Upper lobe of left lung (tissue), 6 donors: ENCODE data around the gene ZNF492. TPM values are rescaled to one million over a fixed set of nuclear protein-coding genes. Genes with fewer than 3 reads are reported as not detected.

Experiments used
- ATAC-seq, 2 donors: fragments of 200-7000 bp; cut with Tn5 transposase; one replicate each; pipeline ENCODE4 v1.9.1; 2022; ENCODE audit warnings: mild to moderate bottlenecking in 2 of 2, moderate library complexity in 2 of 2; ENCODE audit not compliant: low FRiP score in 2 of 2
- DNase-seq, 2 donors: peaks; one replicate each; pipeline ENCODE4 v3.0.0-alpha.2; 2019 to 2020
- H3K27ac ChIP-seq, 4 donors: fragments of 200-600 bp; sonication (generic); one replicate each; pipeline ENCODE4 v1.5.1; 2016 to 2019
- H3K27me3 ChIP-seq, 4 donors: fragments of 200-600 bp; sonication (generic); one replicate each; pipeline ENCODE4 v1.5.1; 2017 to 2019
- H3K36me3 ChIP-seq, 4 donors: fragments of 200-600 bp; sonication (generic); one replicate each; pipeline ENCODE4 v1.5.1; 2016 to 2019
- H3K4me1 ChIP-seq, 4 donors: fragments of 200-600 bp; sonication (generic); one replicate each; pipeline ENCODE4 v1.5.1; 2018 to 2019
- H3K4me3 ChIP-seq, 4 donors: fragments of 200-600 bp; sonication (generic); one replicate each; pipeline ENCODE4 v1.5.1; 2017 to 2019; ENCODE audit warnings: mild to moderate bottlenecking in 2 of 4, moderate library complexity in 1 of 4
- H3K9me3 ChIP-seq, 4 donors: fragments of 200-600 bp; sonication (generic); one replicate each; pipeline ENCODE4 v1.5.1; 2018 to 2019
- EP300 ChIP-seq, 4 donors: sonication (generic); formaldehyde crosslinking; IDR thresholded peaks; one replicate each; pipeline ENCODE4 v1.5.1; 2017; ENCODE audit warnings: antibody characterized with exemption in 4 of 4, control low read depth in 2 of 4
- POLR2A ChIP-seq, 4 donors: fragments of 450-650 bp; IDR thresholded peaks; one replicate each; pipeline ENCODE4 v1.5.1; 2016 to 2017; ENCODE audit warnings: antibody characterized with exemption in 4 of 4, mild to moderate bottlenecking in 2 of 4
- POLR2AphosphoS5 ChIP-seq, 2 donors: sonication (generic); formaldehyde crosslinking; IDR thresholded peaks; one replicate each; pipeline ENCODE4 v1.5.1; 2017; ENCODE audit warnings: antibody characterized with exemption in 2 of 2
- WGBS, 2 donors: methylation state at CpG; one replicate each; pipeline ENCODE4 v1.1.5; 2017 to 2018; 5-methylcytosine and 5-hydroxymethylcytosine counted together
- total RNA-seq, 6 donors: library from RNA; depleted of rRNA in 4 of 6; stranded (reverse); fragments of >200 nt in 4 of 6; gene quantifications; one replicate each; pipeline versions ENCODE4 v1.1.0 to v1.2.1, GENCODE V29; 2016 to 2021
- TF ChIP-seq, protein P1 (sequence below), 6 experiments: fragments of 450-650 bp in 4 of 6; fragments of 200-600 bp in 2 of 6; sonication (generic) in 2 of 6; IDR thresholded peaks; one replicate each; pipeline ENCODE4 v1.5.1; 2016 to 2019; ENCODE audit warnings: antibody characterized with exemption in 6 of 6
- donor health status: DM: no; HTN: no; CAD: no; lungs with moderate emphysema.
- donor health status: DM: no; HTN: yes; CAD: no; lungs with severe emphysema.

Gene ZNF492
- total RNA-seq, 6 donors from 2014 or later = 0.15 to 2.1 (median 0.40) TPM; not detected in 2

DNA sequence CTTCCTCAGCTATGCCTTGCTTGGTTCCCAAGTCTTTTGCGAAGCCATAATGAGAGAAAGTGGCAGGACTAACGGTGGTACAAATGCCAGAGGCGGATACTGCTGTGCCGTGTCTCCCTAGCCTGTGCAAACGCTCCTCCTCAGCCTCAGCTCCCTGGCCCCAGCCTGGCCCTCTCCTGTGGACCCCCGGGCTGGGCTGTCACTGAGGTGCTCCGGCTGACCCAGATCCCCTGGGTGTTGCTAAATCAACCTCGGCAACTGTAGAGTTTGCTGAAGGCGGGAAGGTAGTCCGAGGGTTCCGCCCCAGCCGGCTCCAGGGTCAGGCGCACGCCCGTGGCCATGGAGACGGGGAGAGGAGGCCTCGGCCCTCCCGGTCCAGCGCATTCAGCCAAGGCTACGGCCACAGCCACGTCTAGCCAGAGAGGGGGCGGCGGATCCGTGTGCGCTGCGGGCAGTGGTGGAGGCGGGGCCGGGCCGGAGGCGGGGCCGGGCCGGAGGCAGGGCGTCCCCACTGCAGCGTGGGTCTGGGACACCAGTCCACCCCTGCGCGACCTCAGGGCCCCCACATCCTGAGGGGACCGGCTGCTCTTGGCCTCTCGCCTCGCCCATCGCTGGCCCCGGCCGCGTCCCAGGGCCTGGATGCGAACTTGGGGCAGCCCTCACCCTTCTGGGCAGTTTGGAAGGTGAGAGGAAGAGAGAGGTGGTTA lies 16.4 kb upstream of the ZNF492 start:
- TF ChIP-seq, protein P1, sequence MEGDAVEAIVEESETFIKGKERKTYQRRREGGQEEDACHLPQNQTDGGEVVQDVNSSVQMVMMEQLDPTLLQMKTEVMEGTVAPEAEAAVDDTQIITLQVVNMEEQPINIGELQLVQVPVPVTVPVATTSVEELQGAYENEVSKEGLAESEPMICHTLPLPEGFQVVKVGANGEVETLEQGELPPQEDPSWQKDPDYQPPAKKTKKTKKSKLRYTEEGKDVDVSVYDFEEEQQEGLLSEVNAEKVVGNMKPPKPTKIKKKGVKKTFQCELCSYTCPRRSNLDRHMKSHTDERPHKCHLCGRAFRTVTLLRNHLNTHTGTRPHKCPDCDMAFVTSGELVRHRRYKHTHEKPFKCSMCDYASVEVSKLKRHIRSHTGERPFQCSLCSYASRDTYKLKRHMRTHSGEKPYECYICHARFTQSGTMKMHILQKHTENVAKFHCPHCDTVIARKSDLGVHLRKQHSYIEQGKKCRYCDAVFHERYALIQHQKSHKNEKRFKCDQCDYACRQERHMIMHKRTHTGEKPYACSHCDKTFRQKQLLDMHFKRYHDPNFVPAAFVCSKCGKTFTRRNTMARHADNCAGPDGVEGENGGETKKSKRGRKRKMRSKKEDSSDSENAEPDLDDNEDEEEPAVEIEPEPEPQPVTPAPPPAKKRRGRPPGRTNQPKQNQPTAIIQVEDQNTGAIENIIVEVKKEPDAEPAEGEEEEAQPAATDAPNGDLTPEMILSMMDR (IDR thresholded peaks at IDR 0.05) = no peak
- TF ChIP-seq POLR2AphosphoS5 (IDR thresholded peaks at IDR 0.05) (no peak), POLR2A (IDR thresholded peaks at IDR 0.05) (no peak), EP300 (IDR thresholded peaks at IDR 0.05) (no peak)
- no peak overlapping the region for H3K4me3 ChIP-seq
- no peak overlapping the region for H3K27ac ChIP-seq
- H3K27me3 ChIP-seq = peaks cover 0 to 5% (median 0%) of the 10 kb centered on the region in 4 donors
- 32 to 59% methylated on average over 10 to 37 of the region's 44 CpGs for WGBS, 2 donors
- peaks cover 0 to 20% (median 3%) of the 10 kb centered on the region in 4 donors for H3K9me3 ChIP-seq
- H3K36me3 ChIP-seq = no peaks in the 10 kb centered on the region
- DNase-seq (peak; percentile 9 to 82), ATAC-seq (peak in 1 of 2 donors; percentile 78)
- peaks cover 0 to 1% (median under 1%) of the 10 kb centered on the region in 4 donors for H3K4me1 ChIP-seq

DNA sequence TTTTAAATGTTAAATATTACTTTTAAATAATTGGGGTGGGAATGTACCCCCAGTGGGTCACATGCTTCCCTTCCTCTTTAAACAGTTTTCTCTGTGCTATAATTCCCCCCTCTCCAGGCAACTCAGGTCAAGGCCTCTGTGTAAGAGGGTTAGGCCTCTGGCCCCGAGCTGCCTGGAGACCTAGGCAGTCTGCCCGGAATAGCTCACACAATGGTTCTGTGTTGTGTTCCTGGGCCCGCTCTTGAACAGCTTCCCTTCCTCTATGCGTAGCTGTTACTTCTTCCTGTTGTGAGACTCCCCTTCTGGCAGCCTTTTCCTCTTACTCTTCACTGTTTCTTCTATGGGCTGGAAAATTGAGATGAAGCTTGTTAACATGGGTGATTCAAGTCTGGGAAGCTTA lies 14.8 kb upstream of the ZNF492 start:
- Histone ChIP-seq H3K36me3 (no peaks in the 10 kb centered on the region), H3K27ac (no peak overlapping the region), H3K4me3 (no peak overlapping the region), H3K27me3 (peaks cover 0 to 15% (median 0%) of the 10 kb centered on the region in 4 donors), H3K4me1 (peaks cover 0 to 9% (median 3%) of the 10 kb centered on the region in 4 donors), H3K9me3 (peaks cover 0 to 34% (median 3%) of the 10 kb centered on the region in 4 donors)
- peak in 1 of 2 donors; percentile 3 for DNase-seq
- ATAC-seq = no peak
- TF ChIP-seq POLR2A (IDR thresholded peaks at IDR 0.05) (no peak), POLR2AphosphoS5 (IDR thresholded peaks at IDR 0.05) (no peak), EP300 (IDR thresholded peaks at IDR 0.05) (no peak)
- TF ChIP-seq, protein P1 (IDR thresholded peaks at IDR 0.05) = no peak
- 57 to 65% methylated on average over 4 of the region's 4 CpGs for WGBS, 2 donors

DNA sequence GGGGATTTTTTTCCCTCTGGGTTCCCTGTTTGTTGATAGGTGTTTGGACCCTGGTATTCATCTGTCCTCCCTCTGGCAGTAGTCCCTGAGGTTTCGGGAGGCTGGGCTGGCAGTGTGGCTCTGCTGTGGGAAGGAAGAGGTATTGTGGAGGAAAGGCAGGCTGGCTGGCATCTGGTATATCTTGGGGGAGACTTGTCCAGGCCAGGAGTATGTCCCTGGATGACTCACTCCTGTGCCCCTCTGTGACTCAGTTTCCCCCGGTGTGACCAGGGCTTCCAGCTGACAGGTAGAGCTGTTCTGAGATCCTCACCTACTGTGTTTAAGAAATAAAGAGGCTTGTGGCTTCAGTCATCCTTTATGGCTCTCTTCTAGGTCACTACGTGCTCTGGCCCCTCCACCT lies 14.2 kb upstream of the ZNF492 start:
- no peak for ATAC-seq
- no peaks in the 10 kb centered on the region for H3K36me3 ChIP-seq
- no peak overlapping the region for H3K27ac ChIP-seq
- TF ChIP-seq, protein P1 (IDR thresholded peaks at IDR 0.05) = no peak
- TF ChIP-seq POLR2A (IDR thresholded peaks at IDR 0.05) = no peak
- no peak for TF ChIP-seq POLR2AphosphoS5 (IDR thresholded peaks at IDR 0.05)
- TF ChIP-seq EP300 (IDR thresholded peaks at IDR 0.05) = no peak
- 89 to 100% methylated on average over 1 to 3 of the region's 3 CpGs for WGBS, 2 donors
- peak in 1 of 2 donors; percentile 5 for DNase-seq
- H3K27me3 ChIP-seq = peaks cover 0 to 15% (median 0%) of the 10 kb centered on the region in 4 donors
- peaks cover 0 to 9% (median 3%) of the 10 kb centered on the region in 4 donors for H3K4me1 ChIP-seq
- H3K4me3 ChIP-seq = no peak overlapping the region
- H3K9me3 ChIP-seq = peaks cover 0 to 34% (median 3%) of the 10 kb centered on the region in 4 donors

DNA sequence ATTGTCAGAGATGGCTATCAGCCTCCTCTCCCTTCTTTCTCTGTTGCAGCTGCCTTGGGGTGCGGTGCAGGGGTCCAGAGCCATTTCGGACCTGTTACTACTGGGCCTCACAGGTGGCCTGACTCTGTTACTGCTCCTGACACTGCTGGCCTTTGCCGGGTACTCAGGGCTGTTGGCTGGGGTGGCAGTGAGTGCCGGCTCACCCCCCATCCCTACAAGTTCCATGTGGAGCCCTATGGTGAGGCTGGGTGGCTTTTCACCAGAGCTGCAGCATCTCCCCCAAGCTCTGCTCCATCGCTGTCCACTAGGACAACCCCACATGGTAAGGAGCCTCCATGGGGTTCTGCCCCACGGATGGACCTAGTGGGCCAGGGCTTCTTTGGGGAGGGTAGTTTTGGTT lies 13.7 kb upstream of the ZNF492 start:
- TF ChIP-seq EP300 (IDR thresholded peaks at IDR 0.05) (no peak), POLR2A (IDR thresholded peaks at IDR 0.05) (no peak), POLR2AphosphoS5 (IDR thresholded peaks at IDR 0.05) (no peak)
- TF ChIP-seq, protein P1 (IDR thresholded peaks at IDR 0.05) = no peak
- H3K27me3 ChIP-seq = peaks cover 0 to 15% (median 0%) of the 10 kb centered on the region in 4 donors
- ATAC-seq (no peak), DNase-seq (peak in 1 of 2 donors; percentile 6)
- no peak overlapping the region for H3K27ac ChIP-seq
- peaks cover 0 to 34% (median 3%) of the 10 kb centered on the region in 4 donors for H3K9me3 ChIP-seq
- H3K4me3 ChIP-seq = no peak overlapping the region
- H3K4me1 ChIP-seq = peaks cover 0 to 9% (median 3%) of the 10 kb centered on the region in 4 donors
- 71 to 95% methylated on average over 2 to 6 of the region's 6 CpGs for WGBS, 2 donors
- no peaks in the 10 kb centered on the region for H3K36me3 ChIP-seq
